ENCODE measurements around the gene OR2A7.
"Not testable (repeated sequence)": the region's sequence is repeated elsewhere in the genome, so short reads cannot be mapped to it uniquely, and the experiment has no call there.

- not testable (repeated sequence) for TF ChIP-seq CTCF (IDR thresholded peaks at IDR 0.05); EZH2 (IDR thresholded peaks at IDR 0.05; ENCODE audit: borderline replicate concordance, insufficient read depth, low read depth, low read length, poor library complexity, severe bottlenecking)
Observed at GRCh38 chr7:144239365-144239764, 25.2 kb downstream of the OR2A7 start, which contains the start of gene OR2A42.
